Type B pancreatic cell (in vitro differentiated cells): ENCODE results near the gene RWDD2A. TPM values are rescaled to one million over a fixed set of nuclear protein-coding genes. Genes with fewer than 3 reads are reported as not detected.

Experiments
- DNase-seq: peaks from one replicate; pipeline ENCODE4 v3.0.0; 2021; ENCODE audit warnings: mixed read lengths; ENCODE audit not compliant: unreplicated experiment; ENCODE audit errors: extremely low spot score
- H3K27ac Mint-ChIP-seq: 2 replicates; pipeline ENCODE4 v1.8.0; 2021; ENCODE audit warnings: mild to moderate bottlenecking, mixed read lengths
- H3K27me3 Mint-ChIP-seq: 2 replicates; pipeline ENCODE4 v1.8.0; 2021; ENCODE audit warnings: mixed read lengths
- H3K36me3 Mint-ChIP-seq: 2 replicates; pipeline ENCODE4 v1.8.0; 2021; ENCODE audit warnings: mixed read lengths
- H3K4me1 Mint-ChIP-seq: one replicate; pipeline ENCODE4 v1.8.0; 2021; ENCODE audit warnings: mixed read lengths; ENCODE audit not compliant: unreplicated experiment
- H3K4me3 Mint-ChIP-seq: 2 replicates; pipeline ENCODE4 v1.8.0; 2021; ENCODE audit warnings: mild to moderate bottlenecking, mixed read lengths
- H3K9me3 Mint-ChIP-seq: 2 replicates; pipeline ENCODE4 v1.8.0; 2021; ENCODE audit warnings: mixed read lengths
- CTCF ChIP-seq: fragments of 200-600 bp; sonication (generic); conservative IDR thresholded peaks from 2 replicates; pipeline ENCODE4 v1.5.0; 2021; ENCODE audit warnings: antibody characterized with exemption, mild to moderate bottlenecking
- total RNA-seq: library from RNA; stranded (reverse); gene quantifications from 2 replicates; pipeline ENCODE4 v1.2.1, GENCODE V29; 2021; ENCODE audit warnings: low replicate concordance

Gene RWDD2A
- total RNA-seq, 1 donor from 2014 or later = 4.5 TPM

- Mint-ChIP-seq H3K4me3 (no peak overlapping the region), H3K27me3 (no peaks in the 10 kb centered on the region), H3K9me3 (no peaks in the 10 kb centered on the region), H3K4me1 (no peaks in the 10 kb centered on the region), H3K36me3 (peaks cover 13% of the 10 kb centered on the region), H3K27ac (no peak overlapping the region)
- no peak for DNase-seq
- no peak for TF ChIP-seq CTCF
Observed at GRCh38 chr6:83160167-83160566, 33.0 kb upstream of the RWDD2A start.

GRCh38 chr6:83167726-83168278 lies 25.4 kb upstream of the RWDD2A start:
- TF ChIP-seq CTCF = no peak
- H3K27me3 Mint-ChIP-seq = no peaks in the 10 kb centered on the region
- no peak overlapping the region for H3K27ac Mint-ChIP-seq
- no peak overlapping the region for H3K4me3 Mint-ChIP-seq
- H3K4me1 Mint-ChIP-seq = no peaks in the 10 kb centered on the region
- DNase-seq = no peak
- H3K36me3 Mint-ChIP-seq = peaks cover 22% of the 10 kb centered on the region
- no peaks in the 10 kb centered on the region for H3K9me3 Mint-ChIP-seq

- no peak overlapping the region for H3K27ac Mint-ChIP-seq
- no peak for DNase-seq
- H3K36me3 Mint-ChIP-seq = peaks cover 29% of the 10 kb centered on the region
- TF ChIP-seq CTCF = no peak
- no peaks in the 10 kb centered on the region for H3K9me3 Mint-ChIP-seq
- no peaks in the 10 kb centered on the region for H3K4me1 Mint-ChIP-seq
- H3K4me3 Mint-ChIP-seq = no peak overlapping the region
- no peaks in the 10 kb centered on the region for H3K27me3 Mint-ChIP-seq
Observed at GRCh38 chr6:83168556-83168955, 24.6 kb upstream of the RWDD2A start.

GRCh38 chr6:83169106-83169505 lies 24.1 kb upstream of the RWDD2A start:
- no peak for TF ChIP-seq CTCF
- Mint-ChIP-seq H3K9me3 (no peaks in the 10 kb centered on the region), H3K4me1 (no peaks in the 10 kb centered on the region), H3K4me3 (no peak overlapping the region), H3K36me3 (peaks cover 30% of the 10 kb centered on the region), H3K27me3 (no peaks in the 10 kb centered on the region), H3K27ac (no peak overlapping the region)
- no peak for DNase-seq

- Mint-ChIP-seq H3K27me3 (no peaks in the 10 kb centered on the region), H3K4me1 (no peaks in the 10 kb centered on the region), H3K4me3 (no peak overlapping the region), H3K27ac (no peak overlapping the region), H3K9me3 (no peaks in the 10 kb centered on the region), H3K36me3 (peaks cover 32% of the 10 kb centered on the region)
- no peak for TF ChIP-seq CTCF
- DNase-seq = no peak
Observed at GRCh38 chr6:83169511-83169910, 23.6 kb upstream of the RWDD2A start.

- Mint-ChIP-seq H3K36me3 (peaks cover 34% of the 10 kb centered on the region), H3K4me3 (no peak overlapping the region), H3K9me3 (no peaks in the 10 kb centered on the region), H3K27ac (no peak overlapping the region), H3K4me1 (no peaks in the 10 kb centered on the region), H3K27me3 (no peaks in the 10 kb centered on the region)
- DNase-seq = no peak
- no peak for TF ChIP-seq CTCF
Observed at GRCh38 chr6:83176246-83176645, 16.9 kb upstream of the RWDD2A start.
